ENCODE measurements around the gene MED27. TPM values are rescaled to one million over a fixed set of nuclear protein-coding genes. Genes with fewer than 3 reads are reported as not detected.

The MED27 gene
- total and polyA plus RNA-seq, 2 of the 8 experiments (the other 6 are each of a cell fraction or from before 2014, with no cell fraction given), result 29.9 to 56.5 TPM

DNA sequence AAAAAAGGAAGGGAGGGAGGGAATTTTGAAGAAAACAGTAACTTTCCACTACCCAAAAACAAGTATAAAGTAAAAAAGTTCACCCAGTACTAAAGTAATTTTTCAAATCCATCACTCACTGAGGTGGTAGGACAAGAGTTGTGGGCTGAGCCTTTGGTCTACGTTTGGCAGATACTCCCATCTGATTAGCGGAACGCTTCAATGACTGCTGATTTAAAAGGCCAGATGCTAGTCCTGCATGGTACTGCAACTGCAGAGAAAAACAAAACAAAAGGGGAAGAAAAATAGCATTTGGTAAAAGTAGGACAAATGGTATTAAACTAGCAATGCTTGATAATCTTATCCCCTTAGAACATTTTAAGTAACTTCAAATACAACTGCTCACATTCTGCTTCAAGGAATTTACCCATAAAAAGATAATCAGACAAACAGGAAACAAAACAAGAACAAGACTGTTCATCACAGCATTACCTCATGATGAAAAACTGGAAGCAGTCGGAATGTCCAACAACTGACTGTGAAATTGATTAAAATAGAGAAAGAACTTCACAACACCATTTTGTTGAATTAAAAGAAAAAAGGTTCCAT, 65.4 kb downstream of the MED27 start (continued):
- TF ChIP-seq EZH2 (IDR thresholded peaks at IDR 0.05; ENCODE audit: low read depth, low read length, severe bottlenecking), result no peak
- no peak for TF ChIP-seq TAF7 (optimal IDR thresholded peaks at IDR 0.05; ENCODE audit: borderline replicate concordance, low read depth, low read length)
- no peak for TF ChIP-seq CEBPB (IDR thresholded peaks at IDR 0.05; ENCODE audit: low read depth, low read length)
- TF ChIP-seq POLR2AphosphoS5 (IDR thresholded peaks at IDR 0.05; ENCODE audit: low read depth, low read length), result no peak
